ENCODE results near the gene RPL36.

DNA sequence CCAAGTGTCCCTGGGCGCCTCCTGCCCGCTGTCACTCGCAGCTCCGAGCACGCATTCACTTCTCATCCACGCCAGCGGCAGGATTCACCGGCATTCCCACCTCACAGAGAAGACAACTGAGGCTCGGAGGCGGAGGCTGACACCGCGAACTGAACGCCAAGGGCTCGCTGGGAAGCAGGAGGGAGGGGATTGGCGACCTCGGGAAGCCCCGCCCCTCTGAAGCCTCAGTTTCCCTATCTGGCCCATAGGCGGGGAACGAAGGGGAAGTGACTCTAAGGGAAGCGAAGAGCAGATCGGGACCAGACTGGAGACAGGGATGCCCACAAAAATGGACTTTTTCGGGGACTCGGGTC is 10.0 kb upstream of the RPL36 start:
- TF ChIP-seq, protein P1, sequence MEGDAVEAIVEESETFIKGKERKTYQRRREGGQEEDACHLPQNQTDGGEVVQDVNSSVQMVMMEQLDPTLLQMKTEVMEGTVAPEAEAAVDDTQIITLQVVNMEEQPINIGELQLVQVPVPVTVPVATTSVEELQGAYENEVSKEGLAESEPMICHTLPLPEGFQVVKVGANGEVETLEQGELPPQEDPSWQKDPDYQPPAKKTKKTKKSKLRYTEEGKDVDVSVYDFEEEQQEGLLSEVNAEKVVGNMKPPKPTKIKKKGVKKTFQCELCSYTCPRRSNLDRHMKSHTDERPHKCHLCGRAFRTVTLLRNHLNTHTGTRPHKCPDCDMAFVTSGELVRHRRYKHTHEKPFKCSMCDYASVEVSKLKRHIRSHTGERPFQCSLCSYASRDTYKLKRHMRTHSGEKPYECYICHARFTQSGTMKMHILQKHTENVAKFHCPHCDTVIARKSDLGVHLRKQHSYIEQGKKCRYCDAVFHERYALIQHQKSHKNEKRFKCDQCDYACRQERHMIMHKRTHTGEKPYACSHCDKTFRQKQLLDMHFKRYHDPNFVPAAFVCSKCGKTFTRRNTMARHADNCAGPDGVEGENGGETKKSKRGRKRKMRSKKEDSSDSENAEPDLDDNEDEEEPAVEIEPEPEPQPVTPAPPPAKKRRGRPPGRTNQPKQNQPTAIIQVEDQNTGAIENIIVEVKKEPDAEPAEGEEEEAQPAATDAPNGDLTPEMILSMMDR (IDR thresholded peaks at IDR 0.05; ENCODE audit: insufficient read depth, low read length, poor library complexity, severe bottlenecking), result no peak
- no peak for TF ChIP-seq EZH2phosphoT487 (conservative IDR thresholded peaks at IDR 0.05; ENCODE audit: low read length)
